KOPT-K1 (cell line): ENCODE data around the gene NEXN.

Experiments used
- H3K27ac ChIP-seq: fragments of 200-600 bp; sonication (generic); 2 replicates; pipeline ENCODE4 v1.5.1; 2016; ENCODE audit warnings: antibody characterized with exemption, mild to moderate bottlenecking, low read depth, low read length; ENCODE audit not compliant: poor library complexity, severe bottlenecking
- H3K36me3 ChIP-seq: fragments of 200-600 bp; sonication (generic); 2 replicates; pipeline ENCODE4 v1.5.1; 2017; ENCODE audit warnings: antibody characterized with exemption, mild to moderate bottlenecking, low read length, moderate library complexity; ENCODE audit not compliant: insufficient read depth
- H3K9me3 ChIP-seq: fragments of 200-600 bp; sonication (generic); 2 replicates; pipeline ENCODE4 v1.5.1; 2017; ENCODE audit warnings: antibody characterized with exemption, low read length, mild to moderate bottlenecking; ENCODE audit not compliant: insufficient read depth, poor library complexity, severe bottlenecking

NEXN gene

GRCh38 chr1:77888081-77888780 is at the start of gene NEXN:
TSS of gene NEXN (plus strand) at chr1:77888624. CDS start at chr1:77916107, 27,483 bp downstream.
- Histone ChIP-seq H3K9me3 (no peaks in the 10 kb centered on the region), H3K36me3 (no peaks in the 10 kb centered on the region), H3K27ac (no peak within 1 kb of the TSS)

GRCh38 chr1:77841574-77841973 is 46.9 kb upstream of the NEXN start:
- Histone ChIP-seq H3K9me3 (no peaks in the 10 kb centered on the region), H3K27ac (no peak overlapping the region), H3K36me3 (peaks cover 34% of the 10 kb centered on the region)

- H3K27ac ChIP-seq, result no peak overlapping the region
- no peaks in the 10 kb centered on the region for H3K9me3 ChIP-seq
- peaks cover 34% of the 10 kb centered on the region for H3K36me3 ChIP-seq
These were observed 42.5 kb upstream of the NEXN start for GRCh38 chr1:77845951-77846350.

GRCh38 chr1:77846966-77847365 is 41.5 kb upstream of the NEXN start:
- Histone ChIP-seq H3K9me3 (no peaks in the 10 kb centered on the region), H3K27ac (no peak overlapping the region), H3K36me3 (peaks cover 34% of the 10 kb centered on the region)

GRCh38 chr1:77847621-77848080 is 40.8 kb upstream of the NEXN start:
- H3K9me3 ChIP-seq, result no peaks in the 10 kb centered on the region
- peaks cover 34% of the 10 kb centered on the region for H3K36me3 ChIP-seq
- H3K27ac ChIP-seq, result no peak overlapping the region

- Histone ChIP-seq H3K27ac (no peak overlapping the region), H3K36me3 (peaks cover 22% of the 10 kb centered on the region; the same call in 1 of the 2 replicates), H3K9me3 (peaks cover 7% of the 10 kb centered on the region)
These were observed 38.3 kb upstream of the NEXN start for GRCh38 chr1:77850082-77850481.

- H3K9me3 ChIP-seq, result peaks cover 25% of the 10 kb centered on the region
- no peak overlapping the region for H3K27ac ChIP-seq
- peaks cover 29% of the 10 kb centered on the region for H3K36me3 ChIP-seq
These were observed 30.9 kb upstream of the NEXN start for GRCh38 chr1:77857552-77857951.

- Histone ChIP-seq H3K36me3 (peaks cover 29% of the 10 kb centered on the region), H3K27ac (no peak overlapping the region), H3K9me3 (peaks cover 20% of the 10 kb centered on the region)
These were observed 29.7 kb upstream of the NEXN start for GRCh38 chr1:77858725-77859124.

GRCh38 chr1:77859248-77859647 is 29.2 kb upstream of the NEXN start:
- Histone ChIP-seq H3K36me3 (peaks cover 31% of the 10 kb centered on the region), H3K27ac (no peak overlapping the region), H3K9me3 (peaks cover 20% of the 10 kb centered on the region)

- Histone ChIP-seq H3K36me3 (peaks cover 33% of the 10 kb centered on the region), H3K27ac (no peak overlapping the region), H3K9me3 (no peaks in the 10 kb centered on the region)
These were observed 22.1 kb upstream of the NEXN start for GRCh38 chr1:77866296-77866695.

- Histone ChIP-seq H3K27ac (no peak overlapping the region), H3K36me3 (peaks cover 11% of the 10 kb centered on the region), H3K9me3 (no peaks in the 10 kb centered on the region)
These were observed 15.8 kb upstream of the NEXN start for GRCh38 chr1:77872645-77873044.

GRCh38 chr1:77873461-77873860 is 15.0 kb upstream of the NEXN start:
- Histone ChIP-seq H3K36me3 (peaks cover 7% of the 10 kb centered on the region; the same call in 1 of the 2 replicates), H3K27ac (no peak overlapping the region), H3K9me3 (no peaks in the 10 kb centered on the region)

- Histone ChIP-seq H3K36me3 (peaks cover 7% of the 10 kb centered on the region; the same call in 1 of the 2 replicates), H3K9me3 (no peaks in the 10 kb centered on the region), H3K27ac (no peak overlapping the region)
These were observed 13.5 kb upstream of the NEXN start for GRCh38 chr1:77874804-77875445.

GRCh38 chr1:77876884-77877283 is 11.5 kb upstream of the NEXN start:
- Histone ChIP-seq H3K27ac (no peak overlapping the region), H3K9me3 (no peaks in the 10 kb centered on the region), H3K36me3 (peaks cover 7% of the 10 kb centered on the region; the same call in 1 of the 2 replicates)

- H3K27ac ChIP-seq, result no peak overlapping the region
- H3K9me3 ChIP-seq, result no peaks in the 10 kb centered on the region
- H3K36me3 ChIP-seq, result no peaks in the 10 kb centered on the region
These were observed 7.4 kb upstream of the NEXN start for GRCh38 chr1:77881061-77881460.

- H3K36me3 ChIP-seq, result no peaks in the 10 kb centered on the region
- H3K27ac ChIP-seq, result no peak overlapping the region
- no peaks in the 10 kb centered on the region for H3K9me3 ChIP-seq
These were observed 6.0 kb upstream of the NEXN start for GRCh38 chr1:77882411-77882810.
